MM.1S (cell line): ENCODE results near the gene C1orf94.

ENCODE experiments used
- DNase-seq: peaks from one replicate; pipeline ENCODE4 v3.0.0-alpha.2; 2015
- H2AFZ ChIP-seq: fragments of 300-600 bp; sonication (generic); 2 replicates; pipeline ENCODE4 v1.6.0; 2016; ENCODE audit warnings: antibody characterized with exemption, low read length
- H3F3A ChIP-seq: fragments of 300-600 bp; sonication (generic); 2 replicates; pipeline ENCODE4 v1.6.1; 2016; ENCODE audit warnings: mild to moderate bottlenecking, antibody characterized with exemption, low read length, moderate library complexity, mixed read lengths; ENCODE audit not compliant: insufficient read depth
- H3K27ac ChIP-seq: fragments of 300-600 bp; sonication (generic); 2 replicates; pipeline ENCODE4 v1.5.1; 2016; ENCODE audit warnings: mild to moderate bottlenecking, low read length
- H3K27me3 ChIP-seq: fragments of 300-600 bp; sonication (generic); replicated peaks from 2 replicates; pipeline ENCODE4 v1.6.0; 2016; ENCODE audit warnings: low read length; ENCODE audit not compliant: insufficient read depth
- H3K36me3 ChIP-seq: fragments of 300-600 bp; sonication (generic); replicated peaks from 2 replicates; pipeline ENCODE4 v1.6.1; 2016; ENCODE audit warnings: mild to moderate bottlenecking, low read length, mixed read lengths; ENCODE audit not compliant: insufficient read depth
- H3K4me1 ChIP-seq: fragments of 300-600 bp; sonication (generic); 2 replicates; pipeline ENCODE4 v1.6.1; 2016; ENCODE audit warnings: low read length, mixed read lengths
- H3K4me2 ChIP-seq: fragments of 300-600 bp; sonication (generic); 2 replicates; pipeline ENCODE4 v1.6.0; 2016; ENCODE audit warnings: low read depth, low read length
- H3K4me3 ChIP-seq: fragments of 300-600 bp; sonication (generic); 2 replicates; pipeline ENCODE4 v1.5.1; 2016; ENCODE audit warnings: low read length, mixed read lengths
- H3K79me2 ChIP-seq: fragments of 300-600 bp; sonication (generic); 2 replicates; pipeline ENCODE4 v1.6.1; 2016; ENCODE audit warnings: mixed run types, low read length, mixed read lengths
- H3K9ac ChIP-seq: fragments of 300-600 bp; sonication (generic); 2 replicates; pipeline ENCODE4 v1.6.1; 2016; ENCODE audit warnings: low read length, mixed read lengths
- H3K9me2 ChIP-seq: fragments of 300-600 bp; sonication (generic); replicated peaks from 2 replicates; pipeline ENCODE4 v1.6.1; 2016; ENCODE audit warnings: mild to moderate bottlenecking, low read length, mixed read lengths; ENCODE audit not compliant: insufficient read depth
- H3K9me3 ChIP-seq: fragments of 300-600 bp; sonication (generic); replicated peaks from 2 replicates; pipeline ENCODE4 v1.6.1; 2016; ENCODE audit warnings: mild to moderate bottlenecking, low read length, mixed read lengths; ENCODE audit not compliant: insufficient read depth
- H4K20me1 ChIP-seq: fragments of 300-600 bp; sonication (generic); 2 replicates; pipeline ENCODE4 v1.6.1; 2016; ENCODE audit warnings: mild to moderate bottlenecking, low read length, moderate library complexity, mixed read lengths; ENCODE audit not compliant: insufficient read depth
- CTCF ChIP-seq: fragments of 300-600 bp; sonication (generic); IDR thresholded peaks from 2 replicates; pipeline ENCODE4 v1.5.1; 2016; ENCODE audit warnings: antibody characterized with exemption, low read length, mixed read lengths
- EZH2 ChIP-seq: fragments of 300-600 bp; sonication (generic); optimal IDR thresholded peaks from 2 replicates; pipeline ENCODE3; 2017; ENCODE audit warnings: low read depth, mild to moderate bottlenecking, antibody characterized with exemption, low read length, mixed read lengths
- EZH2phosphoT487 ChIP-seq: fragments of 300-600 bp; sonication (generic); IDR thresholded peaks from 2 replicates; pipeline ENCODE4 v1.6.1; 2018; ENCODE audit warnings: antibody characterized with exemption, low read length

C1orf94 gene

DNA sequence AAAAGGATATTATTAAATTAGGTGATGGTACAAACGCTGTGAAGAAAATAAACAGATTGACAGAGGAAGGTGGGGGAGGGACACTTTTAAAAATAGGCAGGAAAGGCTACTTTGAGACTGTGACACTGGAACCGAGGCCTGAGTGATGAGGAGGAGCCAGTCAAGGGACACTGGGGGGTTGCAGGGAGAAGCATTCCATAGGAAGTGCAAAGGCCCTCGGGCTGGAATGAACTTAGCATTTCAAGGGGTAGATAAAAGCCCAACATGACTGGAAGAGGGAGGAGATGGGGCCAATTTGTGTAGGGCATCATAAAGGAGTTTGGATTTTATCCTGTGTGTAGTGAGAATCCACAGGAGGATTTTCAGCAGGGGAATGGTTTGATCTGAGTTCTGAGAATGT lies 15.9 kb downstream of the C1orf94 start:
- no peak overlapping the region for H2AFZ ChIP-seq
- H3K4me2 ChIP-seq: no peak overlapping the region
- H3K9ac ChIP-seq: no peak overlapping the region
- no peaks in the 10 kb centered on the region for H3K9me3 ChIP-seq
- peaks cover 23% of the 10 kb centered on the region for H3K27me3 ChIP-seq
- H3K36me3 ChIP-seq: no peaks in the 10 kb centered on the region
- TF ChIP-seq EZH2 (no peak), EZH2phosphoT487 (no peak), CTCF (no peak)
- no peaks in the 10 kb centered on the region for H4K20me1 ChIP-seq
- no peaks in the 10 kb centered on the region for H3K9me2 ChIP-seq
- H3K4me1 ChIP-seq: no peaks in the 10 kb centered on the region
- H3F3A ChIP-seq: no peaks in the 10 kb centered on the region
- H3K4me3 ChIP-seq: no peak overlapping the region
- no peak overlapping the region for H3K27ac ChIP-seq
- no peak for DNase-seq
- H3K79me2 ChIP-seq: no peaks in the 10 kb centered on the region

- Histone ChIP-seq H3K36me3 (no peaks in the 10 kb centered on the region), H3K9me2 (no peaks in the 10 kb centered on the region), H3K27me3 (peaks cover 29% of the 10 kb centered on the region), H3K79me2 (no peaks in the 10 kb centered on the region), H3K27ac (no peak overlapping the region), H4K20me1 (no peaks in the 10 kb centered on the region), H2AFZ (no peak overlapping the region), H3K4me3 (no peak overlapping the region), H3K4me2 (no peak overlapping the region), H3K9me3 (no peaks in the 10 kb centered on the region), H3F3A (no peaks in the 10 kb centered on the region), H3K4me1 (no peaks in the 10 kb centered on the region), H3K9ac (no peak overlapping the region)
- TF ChIP-seq EZH2phosphoT487 (no peak), CTCF (no peak), EZH2 (no peak)
- no peak for DNase-seq
Measured at GRCh38 chr1:34199927-34200326, 23.2 kb downstream of the C1orf94 start.

GRCh38 chr1:34212673-34213072 lies 36.0 kb downstream of the C1orf94 start:
- no peak overlapping the region for H3K9ac ChIP-seq
- H3K4me1 ChIP-seq: no peaks in the 10 kb centered on the region
- H3K9me2 ChIP-seq: no peaks in the 10 kb centered on the region
- H3K27me3 ChIP-seq: peaks cover 26% of the 10 kb centered on the region
- H2AFZ ChIP-seq: no peak overlapping the region
- no peak for DNase-seq
- no peaks in the 10 kb centered on the region for H3K9me3 ChIP-seq
- no peaks in the 10 kb centered on the region for H3F3A ChIP-seq
- no peaks in the 10 kb centered on the region for H3K79me2 ChIP-seq
- H3K27ac ChIP-seq: no peak overlapping the region
- H4K20me1 ChIP-seq: no peaks in the 10 kb centered on the region
- no peaks in the 10 kb centered on the region for H3K36me3 ChIP-seq
- no peak overlapping the region for H3K4me2 ChIP-seq
- no peak for TF ChIP-seq EZH2
- no peak for TF ChIP-seq CTCF
- no peak for TF ChIP-seq EZH2phosphoT487
- no peak overlapping the region for H3K4me3 ChIP-seq

- no peak for TF ChIP-seq CTCF
- no peak for TF ChIP-seq EZH2phosphoT487
- TF ChIP-seq EZH2: no peak
- no peak overlapping the region for H2AFZ ChIP-seq
- no peak overlapping the region for H3K4me3 ChIP-seq
- no peak overlapping the region for H3K9ac ChIP-seq
- no peaks in the 10 kb centered on the region for H3K36me3 ChIP-seq
- H3K9me3 ChIP-seq: no peaks in the 10 kb centered on the region
- no peak overlapping the region for H3K4me2 ChIP-seq
- no peaks in the 10 kb centered on the region for H4K20me1 ChIP-seq
- DNase-seq: no peak
- H3K27ac ChIP-seq: no peak overlapping the region
- no peaks in the 10 kb centered on the region for H3K4me1 ChIP-seq
- H3K9me2 ChIP-seq: no peaks in the 10 kb centered on the region
- H3F3A ChIP-seq: no peaks in the 10 kb centered on the region
- no peaks in the 10 kb centered on the region for H3K79me2 ChIP-seq
- H3K27me3 ChIP-seq: peaks cover 26% of the 10 kb centered on the region
Measured at GRCh38 chr1:34213956-34214355, 37.2 kb downstream of the C1orf94 start.
